H9 (cell line): Measurements from ENCODE around the gene WLS. TPM values are rescaled to one million over a fixed set of nuclear protein-coding genes. Genes with fewer than 3 reads are reported as not detected.
"Not testable (repeated sequence)": the region's sequence is repeated elsewhere in the genome, so short reads cannot be mapped to it uniquely, and the experiment has no call there.

Source experiments
- DNase-seq: peaks from one replicate; pipeline ENCODE4 v3.0.0-alpha.2; 2017
- H2AFZ ChIP-seq: one replicate; pipeline ENCODE4 v1.6.1; 2013; ENCODE audit warnings: mild to moderate bottlenecking, low read length, control low read depth, moderate library complexity
- H2AK5ac ChIP-seq: 2 replicates; pipeline ENCODE4 v1.6.1; 2013; ENCODE audit warnings: low read length, control low read depth, mixed read lengths; ENCODE audit not compliant: insufficient read length
- H2BK120ac ChIP-seq: one replicate; pipeline ENCODE4 v1.6.1; 2013; ENCODE audit warnings: low read depth, mild to moderate bottlenecking, low read length, control low read depth, inconsistent platforms; ENCODE audit not compliant: poor library complexity, severe bottlenecking
- H2BK12ac ChIP-seq: 2 replicates; pipeline ENCODE4 v1.6.1; 2013; ENCODE audit warnings: low read length, control low read depth, mixed read lengths, low read depth; ENCODE audit not compliant: insufficient read length
- H2BK15ac ChIP-seq: 2 replicates; pipeline ENCODE4 v1.6.1; 2013; ENCODE audit warnings: low read depth, low read length, control low read depth
- H2BK20ac ChIP-seq: one replicate; pipeline ENCODE4 v1.6.1; 2013; ENCODE audit warnings: low read depth, mild to moderate bottlenecking, low read length, control low read depth, inconsistent platforms; ENCODE audit not compliant: poor library complexity, severe bottlenecking
- H2BK5ac ChIP-seq: 2 replicates; pipeline ENCODE4 v1.6.1; 2013; ENCODE audit warnings: low read length, control low read depth, mixed read lengths; ENCODE audit not compliant: insufficient read length
- H3K14ac ChIP-seq: 2 replicates; pipeline ENCODE4 v1.6.1; 2013; ENCODE audit warnings: low read length, control low read depth; ENCODE audit not compliant: insufficient read depth
- H3K18ac ChIP-seq: 2 replicates; pipeline ENCODE4 v1.6.1; 2013; ENCODE audit warnings: low read depth, mild to moderate bottlenecking, mixed read lengths, low read length, control low read depth; ENCODE audit not compliant: insufficient read length
- H3K23ac ChIP-seq: 2 replicates; pipeline ENCODE4 v1.6.1; 2013; ENCODE audit warnings: low read length, control low read depth, mixed read lengths, low read depth; ENCODE audit not compliant: insufficient read length
- H3K23me2 ChIP-seq: 2 replicates; pipeline ENCODE4 v1.6.1; 2013; ENCODE audit warnings: low read depth, mild to moderate bottlenecking, mixed read lengths, low read length, control low read depth; ENCODE audit not compliant: insufficient read length, poor library complexity, severe bottlenecking
- H3K27ac ChIP-seq: 2 replicates; pipeline ENCODE4 v1.5.1; 2013; ENCODE audit warnings: low read length, control low read depth, mixed read lengths, low read depth; ENCODE audit not compliant: insufficient read length
- H3K27me3 ChIP-seq: 2 replicates; pipeline ENCODE4 v1.6.1; 2013; ENCODE audit warnings: low read length, control low read depth, inconsistent platforms; ENCODE audit not compliant: insufficient read depth
- H3K4ac ChIP-seq: 2 replicates; pipeline ENCODE4 v1.6.1; 2013; ENCODE audit warnings: low read depth, mild to moderate bottlenecking, control low read depth, inconsistent platforms, low read length, moderate library complexity
- H3K4me1 ChIP-seq: 2 replicates; pipeline ENCODE4 v1.6.1; 2013; ENCODE audit warnings: low read length, control low read depth, inconsistent platforms; ENCODE audit not compliant: insufficient read depth
- H3K4me2 ChIP-seq: 2 replicates; pipeline ENCODE4 v1.6.1; 2013; ENCODE audit warnings: low read length, control low read depth, mixed read lengths; ENCODE audit not compliant: insufficient read length, insufficient read depth
- H3K56ac ChIP-seq: 2 replicates; pipeline ENCODE4 v1.6.1; 2013; ENCODE audit warnings: low read depth, mild to moderate bottlenecking, mixed read lengths, low read length, control low read depth; ENCODE audit not compliant: insufficient read length
- H3K79me1 ChIP-seq: 2 replicates; pipeline ENCODE4 v1.6.1; 2013; ENCODE audit warnings: low read depth, mild to moderate bottlenecking, moderate library complexity, low read length, control low read depth, inconsistent platforms; ENCODE audit not compliant: insufficient read depth, poor library complexity, severe bottlenecking
- H3K79me2 ChIP-seq: 2 replicates; pipeline ENCODE4 v1.6.1; 2013; ENCODE audit warnings: low read length, control low read depth, inconsistent platforms; ENCODE audit not compliant: insufficient read depth
- H3K9ac ChIP-seq: 2 replicates; pipeline ENCODE4 v1.6.1; 2013; ENCODE audit warnings: low read length, control low read depth, mixed read lengths; ENCODE audit not compliant: insufficient read length; ENCODE audit errors: extremely low read depth
- H3K9me3 ChIP-seq: one replicate; pipeline ENCODE4 v1.6.1; 2013; ENCODE audit warnings: low read depth, low read length, inconsistent platforms; ENCODE audit not compliant: control insufficient read depth
- H3T11ph ChIP-seq: one replicate; pipeline ENCODE4 v1.6.1; 2013; ENCODE audit warnings: mild to moderate bottlenecking, low read length, control low read depth, inconsistent platforms
- H4K20me1 ChIP-seq: one replicate; pipeline ENCODE4 v1.6.1; 2013; ENCODE audit not compliant: control insufficient read depth, insufficient read length, insufficient read depth
- H4K5ac ChIP-seq: 2 replicates; pipeline ENCODE4 v1.6.1; 2013; ENCODE audit warnings: low read depth, mild to moderate bottlenecking, mixed read lengths, low read length, control low read depth; ENCODE audit not compliant: insufficient read length
- H4K8ac ChIP-seq: replicated peaks from 2 replicates; pipeline ENCODE4 v1.6.1; 2013; ENCODE audit warnings: low read length, control low read depth, mixed read lengths, low read depth; ENCODE audit not compliant: insufficient read length
- H4K91ac ChIP-seq: 2 replicates; pipeline ENCODE4 v1.6.1; 2013; ENCODE audit warnings: low read depth, mild to moderate bottlenecking, moderate library complexity, mixed read lengths, low read length, control low read depth; ENCODE audit not compliant: insufficient read length
- H3K27ac Mint-ChIP-seq, 3 experiments: 2 replicates in 2 of 3; 3 replicates in 1 of 3; pipeline ENCODE4 v1.8.0; 2020 to 2021; ENCODE audit warnings: mixed read lengths in 3 of 3, mild to moderate bottlenecking in 1 of 3, moderate library complexity in 1 of 3
- H3K27me3 Mint-ChIP-seq: 2 replicates; pipeline ENCODE4 v1.8.0; 2021; ENCODE audit warnings: low read depth, mild to moderate bottlenecking, moderate library complexity, mixed read lengths
- H3K36me3 Mint-ChIP-seq, 3 experiments: 2 replicates in 2 of 3; 3 replicates in 1 of 3; pipeline ENCODE4 v1.8.0; 2020 to 2021; ENCODE audit warnings: low read depth in 3 of 3, mixed read lengths in 3 of 3; ENCODE audit not compliant: insufficient read depth in 1 of 3
- H3K4me1 Mint-ChIP-seq, 2 experiments: 2 replicates each; pipeline ENCODE4 v1.8.0; 2020; ENCODE audit warnings: mixed read lengths in 2 of 2
- H3K4me3 Mint-ChIP-seq, 2 experiments: 2 replicates in 1 of 2; 3 replicates in 1 of 2; pipeline ENCODE4 v1.8.0; 2020 to 2021; ENCODE audit warnings: mild to moderate bottlenecking in 2 of 2, mixed read lengths in 2 of 2, moderate library complexity in 1 of 2
- H3K9me3 Mint-ChIP-seq, 2 experiments: 2 replicates in 1 of 2; 3 replicates in 1 of 2; pipeline ENCODE4 v1.8.0; 2020; ENCODE audit warnings: mild to moderate bottlenecking in 2 of 2, mixed read lengths in 2 of 2, moderate library complexity in 1 of 2
- WGBS: extraction: QIAGEN DNeasy Blood & Tissue Kit; methylation state at CpG from one replicate; pipeline ENCODE4 v1.1.7; 2013; ENCODE audit warnings: missing lambda C conversion rate, low lambda C conversion rate, mixed read lengths; ENCODE audit not compliant: insufficient read length; ENCODE audit errors: extremely low coverage; 5-methylcytosine and 5-hydroxymethylcytosine counted together
- total RNA-seq: library from RNA; stranded (reverse); gene quantifications from 2 replicates; pipeline ENCODE4 v1.2.1, GENCODE V29; 2021
- TF ChIP-seq, protein P1 (sequence below): fragments of 200-600 bp; sonication (generic); conservative IDR thresholded peaks from 3 replicates; pipeline ENCODE4 v1.8.0; 2021; ENCODE audit warnings: antibody characterized with exemption, mild to moderate bottlenecking

The WLS gene
- total RNA-seq, 1 experiment from 2014 or later = 0.94 TPM

DNA sequence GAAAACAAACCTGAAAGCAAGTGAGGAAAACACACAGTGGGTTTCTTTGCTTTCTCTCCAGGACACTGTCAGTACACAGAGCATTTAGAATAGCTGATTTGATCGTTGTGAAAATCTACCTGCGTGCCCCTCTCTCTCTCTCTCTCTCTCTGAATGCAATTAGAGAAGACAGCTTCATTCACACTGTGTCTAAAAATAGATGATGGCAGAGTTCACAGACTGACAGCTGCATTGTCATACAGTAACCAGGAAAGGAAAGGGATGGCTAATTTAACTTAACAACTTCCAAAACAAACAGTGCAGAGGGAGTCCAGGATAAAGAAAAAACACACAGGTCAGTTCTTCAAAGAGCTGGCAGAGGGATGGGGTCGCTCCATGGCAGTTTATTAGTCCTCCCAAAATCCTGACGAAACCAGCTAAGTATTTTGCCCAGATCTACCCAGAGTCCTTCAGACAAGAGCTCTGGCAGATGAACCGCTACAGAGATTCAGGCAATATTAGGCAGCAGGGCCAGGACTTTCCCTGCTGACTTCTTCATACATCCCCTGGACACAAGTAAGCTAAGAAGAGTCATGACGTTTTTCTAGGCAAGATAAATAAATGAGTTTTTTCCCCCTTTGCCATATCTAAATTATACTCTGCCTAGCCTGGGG lies 58.9 kb downstream of the WLS start:
- Histone ChIP-seq H2BK12ac (no peak overlapping the region), H3K9ac (no peak overlapping the region), H4K5ac (no peak overlapping the region), H2BK20ac (no peak overlapping the region), H2BK120ac (no peak overlapping the region), H3K56ac (no peak overlapping the region), H4K8ac (no peak overlapping the region), H3T11ph (no peak overlapping the region), H3K9me3 (no peaks in the 10 kb centered on the region), H2BK5ac (no peak overlapping the region), H3K27me3 (no peaks in the 10 kb centered on the region), H3K79me2 (no peaks in the 10 kb centered on the region), H3K4ac (no peak overlapping the region), H4K20me1 (no peaks in the 10 kb centered on the region), H3K4me2 (no peak overlapping the region), H4K91ac (no peak overlapping the region), H3K23me2 (no peaks in the 10 kb centered on the region), H2BK15ac (no peak overlapping the region), H3K23ac (no peak overlapping the region), H3K27ac (no peak overlapping the region), H3K79me1 (no peaks in the 10 kb centered on the region), H3K14ac (no peak overlapping the region), H2AK5ac (no peak overlapping the region), H3K18ac (no peak overlapping the region), H2AFZ (no peak overlapping the region), H3K4me1 (no peaks in the 10 kb centered on the region)
- H3K4me3 Mint-ChIP-seq = no peak overlapping the region
- peaks cover 0 to 2% of the 10 kb centered on the region in 2 experiments; a peak in 1 of 5 replicates for H3K9me3 Mint-ChIP-seq
- no CpG with 5 or more reads among the region's 6 CpGs for WGBS
- no peak for DNase-seq
- H3K27me3 Mint-ChIP-seq = peaks cover 16% of the 10 kb centered on the region
- H3K36me3 Mint-ChIP-seq = no peaks in the 10 kb centered on the region
- TF ChIP-seq, protein P1, sequence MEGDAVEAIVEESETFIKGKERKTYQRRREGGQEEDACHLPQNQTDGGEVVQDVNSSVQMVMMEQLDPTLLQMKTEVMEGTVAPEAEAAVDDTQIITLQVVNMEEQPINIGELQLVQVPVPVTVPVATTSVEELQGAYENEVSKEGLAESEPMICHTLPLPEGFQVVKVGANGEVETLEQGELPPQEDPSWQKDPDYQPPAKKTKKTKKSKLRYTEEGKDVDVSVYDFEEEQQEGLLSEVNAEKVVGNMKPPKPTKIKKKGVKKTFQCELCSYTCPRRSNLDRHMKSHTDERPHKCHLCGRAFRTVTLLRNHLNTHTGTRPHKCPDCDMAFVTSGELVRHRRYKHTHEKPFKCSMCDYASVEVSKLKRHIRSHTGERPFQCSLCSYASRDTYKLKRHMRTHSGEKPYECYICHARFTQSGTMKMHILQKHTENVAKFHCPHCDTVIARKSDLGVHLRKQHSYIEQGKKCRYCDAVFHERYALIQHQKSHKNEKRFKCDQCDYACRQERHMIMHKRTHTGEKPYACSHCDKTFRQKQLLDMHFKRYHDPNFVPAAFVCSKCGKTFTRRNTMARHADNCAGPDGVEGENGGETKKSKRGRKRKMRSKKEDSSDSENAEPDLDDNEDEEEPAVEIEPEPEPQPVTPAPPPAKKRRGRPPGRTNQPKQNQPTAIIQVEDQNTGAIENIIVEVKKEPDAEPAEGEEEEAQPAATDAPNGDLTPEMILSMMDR = no peak
- no peak overlapping the region; a peak in 2 of 7 replicates for H3K27ac Mint-ChIP-seq
- peaks cover 0 to 11% of the 10 kb centered on the region in 2 experiments; a peak in 2 of 4 replicates for H3K4me1 Mint-ChIP-seq

DNA sequence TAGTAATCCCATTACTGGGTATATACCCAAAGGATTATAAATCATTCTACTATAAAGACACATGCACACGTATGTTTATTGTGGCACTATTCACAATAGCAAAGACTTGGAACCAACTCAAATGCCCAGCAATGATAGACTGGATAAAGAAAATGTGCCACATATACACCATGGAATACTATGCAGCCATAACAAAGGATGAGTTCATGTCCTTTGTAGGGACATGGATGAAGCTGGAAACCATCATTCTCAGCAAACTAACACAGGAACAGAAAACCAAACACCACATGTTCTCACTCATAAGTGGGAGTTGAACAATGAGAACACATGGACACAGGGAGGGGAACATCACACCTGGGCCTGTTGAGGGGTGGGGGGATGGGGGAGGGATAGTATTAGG lies 60.5 kb downstream of the WLS start:
- not testable (repeated sequence) for H4K20me1 ChIP-seq, H3K14ac ChIP-seq, H3K18ac ChIP-seq, H3K79me1 ChIP-seq, H3T11ph ChIP-seq, H3K9me3 Mint-ChIP-seq, H3K9me3 ChIP-seq, H3K27me3 ChIP-seq, H4K91ac ChIP-seq, H3K9ac ChIP-seq, H2AK5ac ChIP-seq, H2BK5ac ChIP-seq, H2AFZ ChIP-seq, H4K5ac ChIP-seq, DNase-seq, H3K4me2 ChIP-seq, H3K56ac ChIP-seq, H3K23ac ChIP-seq, H2BK20ac ChIP-seq, H3K23me2 ChIP-seq, H3K79me2 ChIP-seq, H3K4me1 ChIP-seq, H2BK120ac ChIP-seq, H3K4ac ChIP-seq, H4K8ac ChIP-seq, H2BK15ac ChIP-seq, H3K4me3 Mint-ChIP-seq, H3K27ac ChIP-seq, H3K36me3 Mint-ChIP-seq, H2BK12ac ChIP-seq, H3K27ac Mint-ChIP-seq
- WGBS = no CpG with 5 or more reads among the region's 1 CpG
- H3K4me1 Mint-ChIP-seq = peaks cover 0 to 11% of the 10 kb centered on the region in 2 experiments; a peak in 2 of 4 replicates
- peaks cover 19% of the 10 kb centered on the region for H3K27me3 Mint-ChIP-seq
